ENCODE results near the gene HM13. TPM values are rescaled to one million over a fixed set of nuclear protein-coding genes. Genes with fewer than 3 reads are reported as not detected.

The HM13 gene
- total and polyA plus RNA-seq, 9 of the 15 experiments (the other 6 are each of a cell fraction or from before 2014, with no cell fraction given) = 7.7 to 136 (median 74.5) TPM

DNA sequence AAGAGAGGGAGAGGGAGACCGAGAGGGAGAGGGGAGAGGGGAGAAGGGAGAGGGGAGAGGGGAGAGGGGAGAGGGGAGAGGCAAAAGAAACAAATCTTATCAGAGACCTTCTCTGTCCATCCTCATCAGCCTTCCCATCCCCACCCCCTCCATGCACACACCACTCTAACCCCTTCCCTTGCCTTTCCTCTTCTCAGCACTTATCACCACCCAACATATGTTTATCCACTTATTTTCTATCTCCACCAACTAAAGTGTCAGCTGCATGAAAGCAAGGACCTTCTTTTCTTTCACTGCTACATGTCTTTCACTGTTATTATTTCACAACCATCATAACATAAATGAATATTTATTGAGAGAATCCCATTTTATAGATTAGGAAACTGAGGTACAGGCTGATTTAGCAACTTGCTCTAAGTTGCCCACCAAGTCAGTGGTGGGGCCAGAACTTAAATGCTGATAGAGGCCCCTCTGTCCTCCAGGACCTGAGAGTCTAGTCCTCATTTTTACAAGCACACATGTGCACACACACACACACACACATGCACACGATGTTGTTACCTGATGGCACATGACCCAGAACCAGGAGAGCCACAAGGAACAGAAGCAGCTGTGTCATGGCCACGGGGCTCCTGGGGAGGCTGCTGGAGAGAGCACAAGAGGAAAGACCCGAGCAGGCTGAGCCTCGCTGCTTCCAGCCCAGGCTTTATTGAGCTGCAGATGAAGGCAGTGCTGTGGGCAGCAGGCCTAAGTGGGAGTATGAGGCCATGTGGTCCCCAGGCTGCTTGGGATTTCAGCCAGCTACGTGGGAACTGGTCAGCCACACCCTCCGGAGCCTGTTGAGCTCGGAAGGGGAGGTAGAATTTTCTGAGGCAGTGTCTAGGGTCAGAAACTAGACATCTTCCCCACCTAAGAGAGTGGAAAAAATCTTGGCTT, 41.6 kb upstream of the HM13 start (continued):
- TF ChIP-seq, protein P1, sequence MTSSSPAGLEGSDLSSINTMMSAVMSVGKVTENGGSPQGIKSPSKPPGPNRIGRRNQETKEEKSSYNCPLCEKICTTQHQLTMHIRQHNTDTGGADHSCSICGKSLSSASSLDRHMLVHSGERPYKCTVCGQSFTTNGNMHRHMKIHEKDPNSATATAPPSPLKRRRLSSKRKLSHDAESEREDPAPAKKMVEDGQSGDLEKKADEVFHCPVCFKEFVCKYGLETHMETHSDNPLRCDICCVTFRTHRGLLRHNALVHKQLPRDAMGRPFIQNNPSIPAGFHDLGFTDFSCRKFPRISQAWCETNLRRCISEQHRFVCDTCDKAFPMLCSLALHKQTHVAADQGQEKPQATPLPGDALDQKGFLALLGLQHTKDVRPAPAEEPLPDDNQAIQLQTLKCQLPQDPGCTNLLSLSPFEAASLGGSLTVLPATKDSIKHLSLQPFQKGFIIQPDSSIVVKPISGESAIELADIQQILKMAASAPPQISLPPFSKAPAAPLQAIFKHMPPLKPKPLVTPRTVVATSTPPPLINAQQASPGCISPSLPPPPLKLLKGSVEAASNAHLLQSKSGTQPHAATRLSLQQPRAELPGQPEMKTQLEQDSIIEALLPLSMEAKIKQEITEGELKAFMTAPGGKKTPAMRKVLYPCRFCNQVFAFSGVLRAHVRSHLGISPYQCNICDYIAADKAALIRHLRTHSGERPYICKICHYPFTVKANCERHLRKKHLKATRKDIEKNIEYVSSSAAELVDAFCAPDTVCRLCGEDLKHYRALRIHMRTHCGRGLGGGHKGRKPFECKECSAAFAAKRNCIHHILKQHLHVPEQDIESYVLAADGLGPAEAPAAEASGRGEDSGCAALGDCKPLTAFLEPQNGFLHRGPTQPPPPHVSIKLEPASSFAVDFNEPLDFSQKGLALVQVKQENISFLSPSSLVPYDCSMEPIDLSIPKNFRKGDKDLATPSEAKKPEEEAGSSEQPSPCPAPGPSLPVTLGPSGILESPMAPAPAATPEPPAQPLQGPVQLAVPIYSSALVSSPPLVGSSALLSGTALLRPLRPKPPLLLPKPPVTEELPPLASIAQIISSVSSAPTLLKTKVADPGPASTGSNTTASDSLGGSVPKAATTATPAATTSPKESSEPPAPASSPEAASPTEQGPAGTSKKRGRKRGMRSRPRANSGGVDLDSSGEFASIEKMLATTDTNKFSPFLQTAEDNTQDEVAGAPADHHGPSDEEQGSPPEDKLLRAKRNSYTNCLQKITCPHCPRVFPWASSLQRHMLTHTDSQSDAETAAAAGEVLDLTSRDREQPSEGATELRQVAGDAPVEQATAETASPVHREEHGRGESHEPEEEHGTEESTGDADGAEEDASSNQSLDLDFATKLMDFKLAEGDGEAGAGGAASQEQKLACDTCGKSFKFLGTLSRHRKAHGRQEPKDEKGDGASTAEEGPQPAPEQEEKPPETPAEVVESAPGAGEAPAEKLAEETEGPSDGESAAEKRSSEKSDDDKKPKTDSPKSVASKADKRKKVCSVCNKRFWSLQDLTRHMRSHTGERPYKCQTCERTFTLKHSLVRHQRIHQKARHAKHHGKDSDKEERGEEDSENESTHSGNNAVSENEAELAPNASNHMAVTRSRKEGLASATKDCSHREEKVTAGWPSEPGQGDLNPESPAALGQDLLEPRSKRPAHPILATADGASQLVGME (CRISPR knock-in tag; IDR thresholded peaks at IDR 0.05) = no peak
- TF ChIP-seq ZNF589 (CRISPR knock-in tag; IDR thresholded peaks at IDR 0.05; ENCODE audit: low read depth) (no peak), U2AF1 (optimal IDR thresholded peaks at IDR 0.05; ENCODE audit: low read depth, low read length) (no peak), STAG1 (CRISPR knock-in tag; IDR thresholded peaks at IDR 0.05; ENCODE audit: borderline replicate concordance) (no peak), ELF2 (CRISPR knock-in tag; IDR thresholded peaks at IDR 0.05) (no peak), YY1 (IDR thresholded peaks at IDR 0.05; ENCODE audit: borderline replicate concordance in 1 of 3, control insufficient read depth in 1 of 3, extremely low read depth in 1 of 3, insufficient read depth in 3 of 3, insufficient read length in 1 of 3, insufficient replicate concordance in 2 of 3, low read depth in 1 of 3, low read length in 2 of 3) (no peak), CBFA2T2 (conservative IDR thresholded peaks at IDR 0.05) (peak; percentile 51; the same call in 1 of the 2 replicates), SMARCA5 (IDR thresholded peaks at IDR 0.05) (0 out of 2 replicates have a peak, but pooled peaks have one; percentile 39), FOSL1 (tag; conservative IDR thresholded peaks at IDR 0.05) (no peak), KDM1A (IDR thresholded peaks at IDR 0.05) (peak; percentile 12 to 42; a peak in 2 of 4 replicates), RBM15 (IDR thresholded peaks at IDR 0.05; ENCODE audit: insufficient read depth, low read length) (no peak)
- TF ChIP-seq, protein P2, sequence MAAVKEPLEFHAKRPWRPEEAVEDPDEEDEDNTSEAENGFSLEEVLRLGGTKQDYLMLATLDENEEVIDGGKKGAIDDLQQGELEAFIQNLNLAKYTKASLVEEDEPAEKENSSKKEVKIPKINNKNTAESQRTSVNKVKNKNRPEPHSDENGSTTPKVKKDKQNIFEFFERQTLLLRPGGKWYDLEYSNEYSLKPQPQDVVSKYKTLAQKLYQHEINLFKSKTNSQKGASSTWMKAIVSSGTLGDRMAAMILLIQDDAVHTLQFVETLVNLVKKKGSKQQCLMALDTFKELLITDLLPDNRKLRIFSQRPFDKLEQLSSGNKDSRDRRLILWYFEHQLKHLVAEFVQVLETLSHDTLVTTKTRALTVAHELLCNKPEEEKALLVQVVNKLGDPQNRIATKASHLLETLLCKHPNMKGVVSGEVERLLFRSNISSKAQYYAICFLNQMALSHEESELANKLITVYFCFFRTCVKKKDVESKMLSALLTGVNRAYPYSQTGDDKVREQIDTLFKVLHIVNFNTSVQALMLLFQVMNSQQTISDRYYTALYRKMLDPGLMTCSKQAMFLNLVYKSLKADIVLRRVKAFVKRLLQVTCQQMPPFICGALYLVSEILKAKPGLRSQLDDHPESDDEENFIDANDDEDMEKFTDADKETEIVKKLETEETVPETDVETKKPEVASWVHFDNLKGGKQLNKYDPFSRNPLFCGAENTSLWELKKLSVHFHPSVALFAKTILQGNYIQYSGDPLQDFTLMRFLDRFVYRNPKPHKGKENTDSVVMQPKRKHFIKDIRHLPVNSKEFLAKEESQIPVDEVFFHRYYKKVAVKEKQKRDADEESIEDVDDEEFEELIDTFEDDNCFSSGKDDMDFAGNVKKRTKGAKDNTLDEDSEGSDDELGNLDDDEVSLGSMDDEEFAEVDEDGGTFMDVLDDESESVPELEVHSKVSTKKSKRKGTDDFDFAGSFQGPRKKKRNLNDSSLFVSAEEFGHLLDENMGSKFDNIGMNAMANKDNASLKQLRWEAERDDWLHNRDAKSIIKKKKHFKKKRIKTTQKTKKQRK (IDR thresholded peaks at IDR 0.05; ENCODE audit: borderline replicate concordance, low read depth, low read length) = no peak
- TF ChIP-seq, protein P3, sequence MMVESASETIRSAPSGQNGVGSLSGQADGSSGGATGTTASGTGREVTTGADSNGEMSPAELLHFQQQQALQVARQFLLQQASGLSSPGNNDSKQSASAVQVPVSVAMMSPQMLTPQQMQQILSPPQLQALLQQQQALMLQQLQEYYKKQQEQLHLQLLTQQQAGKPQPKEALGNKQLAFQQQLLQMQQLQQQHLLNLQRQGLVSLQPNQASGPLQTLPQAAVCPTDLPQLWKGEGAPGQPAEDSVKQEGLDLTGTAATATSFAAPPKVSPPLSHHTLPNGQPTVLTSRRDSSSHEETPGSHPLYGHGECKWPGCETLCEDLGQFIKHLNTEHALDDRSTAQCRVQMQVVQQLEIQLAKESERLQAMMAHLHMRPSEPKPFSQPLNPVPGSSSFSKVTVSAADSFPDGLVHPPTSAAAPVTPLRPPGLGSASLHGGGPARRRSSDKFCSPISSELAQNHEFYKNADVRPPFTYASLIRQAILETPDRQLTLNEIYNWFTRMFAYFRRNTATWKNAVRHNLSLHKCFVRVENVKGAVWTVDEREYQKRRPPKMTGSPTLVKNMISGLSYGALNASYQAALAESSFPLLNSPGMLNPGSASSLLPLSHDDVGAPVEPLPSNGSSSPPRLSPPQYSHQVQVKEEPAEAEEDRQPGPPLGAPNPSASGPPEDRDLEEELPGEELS (CRISPR knock-in tag; IDR thresholded peaks at IDR 0.05; ENCODE audit: borderline replicate concordance) = no peak
